Hippocampal formation (tissue), 2 donors: Measurements from ENCODE around the gene C9orf43.
"Not testable (repeated sequence)": the region's sequence is repeated elsewhere in the genome, so short reads cannot be mapped to it uniquely, and the experiment has no call there.

Source experiments
- DNase-seq, 2 donors: peaks; one replicate each; lab custom pipeline; 2025; lab: John Stamatoyannopoulos, UW

Gene C9orf43

DNA sequence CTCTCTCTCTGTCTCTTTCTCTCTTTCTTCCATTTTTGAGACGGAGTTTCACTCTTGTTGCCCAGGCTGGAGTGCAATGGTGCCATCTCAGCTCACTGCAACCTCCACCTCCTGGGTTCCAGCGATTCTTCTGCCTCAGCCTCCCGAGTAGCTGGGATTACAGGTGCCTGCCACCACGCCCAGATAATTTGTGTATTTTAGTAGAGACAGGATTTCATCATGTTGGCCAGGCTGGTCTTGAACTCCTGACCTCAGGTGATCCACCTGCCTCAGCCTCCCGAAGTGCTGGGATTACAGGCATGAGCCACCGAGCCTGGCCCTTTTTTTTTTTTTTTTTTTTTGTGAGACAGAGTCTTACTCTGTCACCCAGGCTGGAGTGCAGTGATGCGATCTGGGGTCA is 29.1 kb upstream of the C9orf43 start:
- not testable (repeated sequence) for DNase-seq

DNA sequence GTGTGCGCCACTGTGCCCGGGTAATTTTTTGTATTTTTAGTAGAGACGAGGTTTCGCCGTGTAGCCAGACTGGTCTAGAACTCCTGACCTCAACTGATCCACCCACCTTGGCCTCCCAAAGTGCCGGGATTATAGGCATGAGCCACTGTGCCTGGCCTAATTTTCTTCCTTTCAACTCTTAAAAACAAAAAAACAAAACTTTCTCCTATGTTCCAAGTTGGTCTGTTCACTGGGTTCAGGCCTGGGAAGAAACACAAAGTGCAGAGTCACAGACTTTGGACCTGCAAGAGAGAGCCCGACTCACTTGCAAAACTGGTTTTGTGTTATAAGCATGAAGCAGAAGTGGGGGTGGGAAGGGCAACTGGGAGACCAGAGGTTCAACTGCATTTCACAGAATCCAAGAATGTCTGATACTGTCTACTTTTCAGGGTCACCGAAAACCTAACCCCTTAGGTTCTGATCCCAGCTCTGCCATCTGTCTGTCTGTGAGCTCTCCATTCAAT is 28.6 kb upstream of the C9orf43 start:
- DNase-seq, result no peak

DNA sequence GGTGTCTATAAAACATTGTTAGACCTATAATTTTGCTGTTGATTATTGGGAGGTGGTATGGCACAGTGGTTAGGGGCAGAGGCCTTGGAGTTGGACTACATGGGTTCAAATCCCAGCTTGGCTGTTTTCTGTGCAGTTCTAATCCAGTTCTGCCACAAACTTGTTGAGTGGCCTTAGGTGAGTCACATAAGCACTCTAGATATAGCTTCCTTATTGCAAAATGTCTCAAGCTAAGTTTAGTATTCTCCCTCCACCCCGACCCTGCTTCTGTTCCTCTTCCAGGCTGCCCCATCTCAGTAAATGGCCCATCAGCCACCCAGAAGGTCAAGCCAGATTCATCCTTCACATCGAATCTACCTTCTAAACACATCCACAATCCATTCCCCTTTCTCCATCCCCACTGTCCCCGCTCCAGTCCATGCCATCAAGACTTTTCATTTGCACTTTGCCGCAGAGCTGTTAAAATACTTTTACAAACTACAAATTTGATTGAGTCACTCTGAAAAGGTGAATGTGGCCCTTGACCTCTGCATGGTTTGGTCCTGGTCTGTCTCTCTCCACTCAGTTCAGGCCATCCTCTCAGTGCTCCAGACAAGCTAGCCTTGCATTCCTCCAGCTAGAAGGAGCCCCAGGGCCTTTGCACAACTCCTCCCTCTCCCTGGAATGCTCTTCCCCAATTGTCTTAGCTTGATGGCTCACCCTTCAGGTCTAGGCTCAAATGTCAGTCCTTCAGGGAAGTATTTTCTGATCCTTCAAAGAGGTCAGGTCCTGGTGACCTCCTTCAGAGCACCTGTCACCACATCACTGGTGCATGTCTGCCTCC is 23.8 kb upstream of the C9orf43 start:
- DNase-seq, result no peak

DNA sequence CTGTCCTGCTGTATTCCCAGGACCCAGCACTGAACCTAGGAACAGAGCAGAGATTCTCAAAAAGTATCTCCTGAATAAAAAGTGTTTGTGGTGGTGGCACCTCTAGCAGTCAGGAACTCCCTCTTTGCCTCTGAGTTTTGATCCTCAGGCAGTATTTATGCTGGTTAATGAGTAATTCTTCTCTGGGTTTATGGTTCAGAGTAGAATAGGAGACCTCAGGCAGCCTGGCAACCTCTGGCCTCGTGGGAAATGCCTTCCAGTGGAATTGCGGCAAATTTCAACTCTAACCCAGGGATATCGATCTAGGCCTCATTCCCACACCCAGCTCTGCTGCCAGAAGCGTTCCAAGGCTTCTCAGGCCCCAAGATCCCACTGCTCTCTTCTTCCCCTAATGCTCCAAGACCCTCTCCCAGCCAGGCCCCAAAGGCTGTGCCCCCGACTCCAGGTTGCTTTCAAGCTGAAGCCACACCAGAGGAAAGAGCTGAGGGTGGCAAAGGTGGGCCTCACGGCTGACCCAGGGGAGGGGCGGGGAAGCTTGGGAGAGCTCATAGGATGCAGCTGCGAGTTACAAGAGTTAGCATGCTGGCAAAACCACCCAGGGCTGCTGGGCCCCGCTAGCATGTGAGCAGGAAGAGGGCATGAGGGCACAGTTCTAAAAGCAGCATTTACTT is 22.9 kb upstream of the C9orf43 start:
- no peak for DNase-seq

DNA sequence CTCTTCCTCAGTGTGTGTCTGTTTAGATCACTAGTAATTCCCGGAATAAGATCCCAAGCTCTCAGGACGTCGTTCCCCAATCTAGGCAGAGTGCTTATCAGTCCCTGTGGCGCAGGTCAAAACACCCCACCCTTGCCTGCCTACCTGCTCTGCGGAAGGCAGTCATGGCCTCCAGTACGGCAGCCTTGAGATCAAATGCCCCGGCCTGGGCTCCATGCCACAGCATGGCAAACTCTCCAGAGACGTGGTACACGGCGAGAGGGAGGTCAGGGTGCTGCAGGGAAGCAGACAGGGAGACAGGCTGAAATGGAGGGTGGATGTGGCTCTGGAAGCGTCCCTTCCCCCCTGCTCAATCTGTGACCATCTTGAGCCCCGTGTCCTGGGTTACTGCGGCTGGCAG is 21.7 kb upstream of the C9orf43 start:
- no peak for DNase-seq

DNA sequence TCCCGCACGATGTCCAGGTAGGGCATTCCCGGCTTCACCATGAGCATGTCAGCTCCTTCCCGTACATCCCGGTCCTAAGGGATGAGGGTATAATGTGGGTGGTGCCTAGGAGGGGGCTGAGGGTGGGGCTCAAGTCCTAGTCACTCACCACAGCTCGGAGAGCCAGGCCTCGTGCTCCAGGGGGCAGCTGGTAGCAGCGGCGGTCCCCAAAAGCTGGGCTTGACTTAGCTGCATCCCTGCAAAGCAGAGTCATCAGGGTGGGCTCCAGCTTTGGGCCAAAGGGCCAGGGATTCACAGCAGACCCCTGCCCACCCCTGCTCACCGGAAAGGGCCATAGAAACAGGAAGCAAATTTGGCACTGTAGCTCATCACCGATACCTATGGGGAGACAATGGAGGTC is 21.1 kb upstream of the C9orf43 start:
- DNase-seq, result no peak

DNA sequence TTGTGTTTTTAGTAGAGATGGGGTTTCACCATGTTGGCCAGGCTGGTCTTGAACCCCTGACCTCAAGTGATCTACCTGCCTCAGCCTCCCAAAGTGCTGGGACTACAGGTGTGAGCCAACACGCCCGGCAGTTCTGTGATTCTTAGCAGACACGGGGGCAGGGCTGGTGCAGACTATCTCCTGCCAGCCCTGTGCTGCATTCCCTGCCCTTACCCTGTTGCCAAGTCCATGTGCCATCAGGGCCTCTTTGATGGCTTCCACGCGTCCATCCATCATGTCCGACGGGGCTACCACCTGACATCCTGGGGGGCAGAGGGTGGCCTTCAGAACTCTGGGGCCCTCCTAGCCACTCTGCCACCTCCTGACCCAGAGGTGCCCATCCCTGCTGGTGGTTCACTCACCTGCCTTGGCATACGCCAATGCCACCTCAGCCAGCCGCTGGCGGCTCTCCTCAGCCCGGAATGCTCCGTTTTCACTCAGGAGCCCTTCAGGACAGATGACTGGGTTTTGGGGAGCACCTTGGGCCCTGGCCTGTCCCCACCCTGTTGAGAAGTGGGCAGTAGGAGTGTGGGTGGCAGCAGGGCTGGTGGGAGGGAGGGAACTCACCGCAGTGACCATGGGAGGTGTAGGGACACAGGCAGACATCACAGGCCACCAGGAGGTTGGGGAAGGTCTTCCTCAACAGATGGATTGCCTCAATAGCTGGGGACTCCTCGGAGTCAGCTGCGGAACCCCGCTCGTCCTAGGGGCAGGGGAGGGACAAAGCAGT is 20.2 kb upstream of the C9orf43 start:
- DNase-seq, result no peak

DNA sequence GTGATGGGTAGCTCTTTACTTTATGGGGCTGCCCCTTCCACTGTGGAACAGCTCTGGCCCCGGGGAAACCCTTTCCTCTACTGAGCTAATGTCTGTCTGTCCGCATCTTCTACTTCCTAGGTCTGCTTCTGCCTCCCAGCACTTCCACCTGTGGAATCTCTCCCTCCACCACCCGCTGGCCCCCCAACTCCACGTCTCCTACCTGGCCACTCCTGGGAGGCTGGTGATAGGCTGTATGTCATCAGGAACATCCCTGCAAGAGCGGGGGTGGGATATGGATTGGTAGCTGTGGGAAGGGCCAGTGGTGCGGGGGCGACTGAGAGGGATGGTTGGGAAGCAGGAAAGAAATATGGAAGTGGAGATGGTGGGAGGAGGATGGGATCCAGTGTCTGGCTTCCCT is 18.6 kb upstream of the C9orf43 start:
- no peak for DNase-seq

DNA sequence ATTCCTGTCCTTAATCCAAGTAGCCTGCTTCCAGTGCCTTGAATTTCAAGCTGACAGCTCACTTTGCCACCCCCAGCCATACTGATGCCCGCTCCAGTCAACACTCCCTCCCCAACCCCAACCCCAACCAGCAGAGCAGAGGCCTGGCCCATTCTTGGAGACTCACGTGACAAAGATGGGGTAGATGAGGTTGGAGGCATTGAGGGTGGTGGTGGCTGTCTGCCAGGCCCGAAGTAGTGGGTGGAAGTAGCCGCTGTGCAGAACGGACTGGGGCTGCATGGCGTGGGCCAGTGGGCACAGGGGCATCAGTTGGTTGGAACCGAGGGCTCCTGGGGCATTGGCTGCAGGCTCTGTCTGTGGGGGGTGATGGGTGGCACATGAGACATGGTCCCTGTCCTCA is 17.3 kb upstream of the C9orf43 start:
- peak; percentile 7 to 38 for DNase-seq

DNA sequence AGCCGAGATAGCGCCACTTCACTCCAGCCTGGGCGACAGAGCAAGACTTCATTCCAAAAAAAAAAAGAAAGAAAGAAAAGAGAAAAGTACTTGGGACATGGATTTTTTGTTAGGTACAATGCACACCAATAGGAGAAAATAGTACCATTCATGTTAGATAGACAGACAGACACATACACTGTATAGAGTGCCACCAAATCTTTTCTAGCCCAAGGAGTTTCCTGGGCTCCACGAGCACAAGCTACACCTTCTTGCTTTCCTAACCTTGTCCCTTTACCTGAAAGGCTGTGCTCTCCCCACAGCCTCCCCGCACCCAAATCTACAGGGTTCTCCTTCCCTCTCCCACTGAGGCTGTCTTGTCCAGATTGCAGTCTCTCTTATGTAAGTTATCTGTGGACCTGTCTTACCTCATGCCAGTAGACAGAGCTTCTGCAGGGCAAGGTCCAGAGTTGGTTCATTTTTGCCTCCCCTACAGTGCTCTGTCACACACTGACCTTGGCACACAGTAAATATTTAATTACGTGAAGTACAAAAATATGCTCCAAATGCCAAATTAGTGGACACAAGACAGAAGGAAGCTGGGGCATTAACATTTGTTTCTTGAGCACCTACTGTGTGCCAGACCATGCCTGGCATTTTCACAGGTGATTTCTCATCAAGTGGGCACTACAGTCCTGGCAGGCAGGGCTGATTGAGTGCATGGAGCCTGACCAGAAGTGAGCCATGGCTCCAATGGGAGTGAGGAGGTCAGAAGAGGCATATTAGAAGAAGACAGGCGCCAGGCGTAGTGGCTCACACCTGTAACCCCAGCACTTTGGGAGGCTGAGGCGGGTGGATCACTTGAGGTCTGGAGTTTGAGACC is 15.3 kb upstream of the C9orf43 start:
- DNase-seq, result no peak

DNA sequence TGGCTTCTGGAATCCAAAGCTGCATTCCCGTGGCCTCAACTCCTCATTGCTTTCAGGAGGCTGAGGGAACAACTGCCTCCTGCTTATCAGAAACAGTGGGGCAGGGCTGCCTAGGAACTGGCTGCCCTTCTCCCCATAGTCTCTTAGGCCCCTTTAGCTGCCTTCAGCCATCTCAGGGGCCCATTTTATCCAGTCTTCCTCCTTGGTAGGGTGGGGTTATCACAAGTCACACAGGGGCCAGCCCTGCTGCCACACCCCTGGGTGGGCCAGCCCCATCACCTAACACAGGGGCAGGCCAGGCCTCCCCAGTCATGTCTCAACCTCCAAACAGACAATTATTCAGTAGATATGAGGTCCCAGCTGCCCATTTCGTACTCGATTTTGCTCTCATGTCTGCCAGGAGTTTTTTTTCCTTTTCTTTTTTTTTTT is 13.3 kb upstream of the C9orf43 start:
- DNase-seq, result no peak

DNA sequence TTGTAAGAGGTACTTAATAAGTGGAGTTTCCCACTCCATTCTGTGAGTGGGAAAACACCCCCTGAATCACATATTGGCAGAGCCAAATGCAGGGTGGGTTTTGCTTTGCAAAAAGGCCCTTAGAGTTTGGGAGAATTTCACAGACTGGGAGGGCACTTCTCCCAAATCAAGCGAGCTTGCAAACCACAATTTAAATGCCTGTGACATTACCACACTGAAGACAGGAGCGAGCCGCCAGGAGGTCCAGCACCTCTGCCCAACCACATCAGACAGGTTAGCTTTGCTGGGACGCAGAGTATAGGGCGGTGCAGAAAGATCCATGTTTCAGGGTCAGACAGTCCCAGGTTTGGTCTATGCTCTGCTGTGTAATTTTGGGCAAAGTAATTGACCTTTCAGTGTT is 11.8 kb upstream of the C9orf43 start:
- DNase-seq, result no peak

DNA sequence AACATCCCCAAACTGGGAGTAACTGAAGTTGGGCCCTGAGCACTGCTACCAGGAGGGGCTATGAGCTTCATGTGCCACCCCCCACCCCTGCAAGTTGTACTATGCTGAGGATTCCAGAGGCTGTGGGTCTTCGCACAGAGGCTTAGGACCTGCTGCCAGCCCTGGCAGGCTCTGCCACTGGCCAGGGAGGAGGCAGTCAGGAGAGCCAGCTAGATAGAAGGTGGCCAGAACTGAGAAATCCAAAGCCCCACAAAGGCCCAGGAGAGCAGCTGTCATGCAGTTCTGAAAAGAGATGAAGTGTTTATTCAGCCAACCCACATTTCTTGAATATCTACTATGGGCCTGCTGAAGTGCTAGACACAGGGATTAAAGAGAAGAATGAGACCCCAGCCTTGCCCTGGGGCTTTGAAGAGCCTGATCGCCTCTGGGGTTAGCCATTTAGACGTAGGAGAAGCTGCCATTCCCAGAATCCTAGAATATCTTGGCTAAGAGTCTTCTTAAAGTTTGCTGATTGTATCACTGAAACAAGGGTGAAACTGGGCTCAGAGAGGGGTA is 10.8 kb upstream of the C9orf43 start:
- no peak for DNase-seq

DNA sequence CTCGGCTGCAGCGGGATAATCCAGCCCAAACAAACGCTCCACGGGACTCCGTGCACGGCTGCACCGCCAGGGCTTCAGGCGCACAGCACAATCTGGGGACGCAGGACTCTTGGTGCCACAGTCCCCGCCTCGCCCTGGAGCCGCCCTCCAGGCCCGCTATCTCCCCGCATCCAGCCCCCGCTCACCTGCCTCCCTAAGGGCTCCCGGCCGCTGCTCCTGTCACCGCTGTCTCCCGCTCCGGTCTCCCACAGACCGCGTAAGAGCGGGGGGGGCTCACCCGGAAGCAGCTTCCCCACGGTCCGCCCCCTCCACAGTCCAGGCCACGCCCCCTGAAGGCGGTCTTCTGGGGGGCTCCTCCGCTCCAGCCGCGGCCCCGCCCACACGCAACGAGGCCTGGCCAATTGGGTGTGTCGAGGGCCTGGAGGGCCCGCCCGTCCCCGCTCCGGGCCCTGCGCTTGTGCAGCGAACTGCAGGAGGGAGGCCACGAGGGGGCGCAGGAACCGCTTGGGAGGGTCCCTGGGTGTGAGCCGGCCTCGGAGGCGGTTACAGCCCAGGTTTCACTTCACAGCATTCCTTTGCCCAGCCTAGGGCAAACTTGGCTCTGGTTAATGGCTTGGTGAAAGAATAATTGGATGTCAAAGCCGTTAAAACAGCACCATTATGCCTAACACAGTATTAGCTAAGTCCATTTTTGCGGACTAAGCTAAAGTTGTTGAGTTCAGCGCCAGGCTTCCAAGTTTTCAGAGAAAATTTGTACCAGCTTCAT is 9.3 kb upstream of the C9orf43 start, which contains the start of gene ALAD:
Gene ALAD, minus strand, starts transcription at position 258 of the 766 bp plus-strand sequence. CDS start 7,725 bp downstream, outside the sequence.
- peak; percentile 98 to 99 for DNase-seq

DNA sequence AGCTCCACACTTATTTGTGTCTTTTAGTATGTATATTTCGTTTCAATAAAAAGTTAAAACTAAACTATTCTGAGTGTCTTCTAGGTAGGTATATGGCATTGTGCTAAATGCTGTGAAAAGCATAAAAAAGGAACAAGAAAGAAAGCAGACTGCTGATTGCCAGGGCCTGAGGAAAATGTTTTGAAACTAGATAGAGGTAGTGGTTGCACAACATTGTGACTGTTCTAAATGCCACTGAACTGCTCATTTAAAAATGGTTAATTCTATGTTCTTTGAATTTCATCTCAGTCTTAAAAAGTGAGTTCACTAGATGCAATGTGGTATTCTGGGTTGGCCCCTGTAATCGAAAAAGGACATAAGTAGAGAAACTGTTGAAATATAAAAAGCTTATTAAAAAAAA is 6.9 kb upstream of the C9orf43 start:
- DNase-seq, result no peak

DNA sequence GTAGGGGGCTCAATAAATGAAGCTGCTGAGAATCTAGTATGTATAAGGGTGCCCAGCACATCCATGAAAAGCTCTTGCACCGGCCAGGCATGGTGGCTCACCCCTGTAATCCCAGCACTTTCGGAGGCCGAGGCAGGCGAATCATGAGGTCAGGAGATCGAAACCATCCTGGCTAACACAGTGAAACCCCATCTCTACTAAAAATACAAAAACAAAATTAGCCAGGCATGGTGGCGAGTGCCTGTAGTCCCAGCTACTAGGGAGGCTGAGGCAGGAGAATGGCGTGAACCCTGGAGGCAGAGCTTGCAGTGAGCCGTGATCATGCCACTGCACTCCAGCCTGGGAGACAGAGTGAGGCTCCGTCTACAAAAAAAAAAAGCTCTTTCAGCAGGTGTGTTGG is 4.2 kb upstream of the C9orf43 start:
- DNase-seq, result not testable (repeated sequence)

DNA sequence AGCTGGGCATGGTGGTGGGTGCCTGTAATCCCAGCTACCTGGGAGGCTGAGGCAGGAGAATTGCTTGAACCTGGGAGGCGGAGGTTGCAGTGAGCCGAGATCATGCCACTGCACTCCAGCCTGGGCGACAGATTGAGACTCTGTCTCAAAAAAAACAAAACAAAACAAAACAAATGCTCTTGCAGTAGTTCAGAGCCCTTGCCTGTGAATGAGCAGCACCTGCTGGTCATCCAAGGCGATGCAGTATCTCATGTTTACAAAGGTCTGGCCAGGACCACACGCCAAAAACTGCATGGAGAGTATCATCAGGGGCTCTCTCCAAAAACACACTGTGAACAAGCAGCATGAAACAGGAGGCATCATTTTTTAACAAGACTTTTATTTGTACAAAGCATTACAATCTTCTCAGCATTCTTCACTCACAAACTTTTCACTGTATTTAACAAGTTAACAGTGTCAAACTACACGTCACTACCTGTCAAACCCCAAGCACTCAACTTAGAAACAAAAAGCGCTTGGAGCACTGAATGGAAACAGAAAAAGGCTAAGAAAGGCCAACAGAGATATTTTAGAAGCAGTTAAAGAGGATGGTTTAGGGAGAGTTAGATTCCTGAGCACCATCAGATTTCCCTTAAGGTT is 3.6 kb upstream of the C9orf43 start:
- peak; percentile 16 for DNase-seq

DNA sequence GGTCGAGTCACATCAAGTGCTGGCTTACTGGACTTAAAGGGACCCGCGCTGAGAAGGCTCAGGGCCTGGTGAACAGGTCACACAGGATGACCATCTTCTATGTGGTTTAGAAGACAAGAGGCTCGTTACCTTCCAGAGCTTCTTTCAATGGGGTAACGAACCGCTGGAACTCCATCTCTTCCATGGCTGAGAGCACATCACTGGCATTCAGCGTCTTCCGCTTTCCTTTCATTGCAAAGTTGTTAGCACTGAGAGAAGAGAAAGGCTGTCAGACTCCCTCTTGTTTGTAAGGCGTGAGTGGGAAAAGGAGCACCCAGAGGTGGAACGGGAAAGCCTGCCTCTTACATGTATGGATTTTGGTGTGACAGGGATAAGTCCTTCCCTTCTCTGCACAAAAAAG is 1.1 kb upstream of the C9orf43 start:
- no peak for DNase-seq

DNA sequence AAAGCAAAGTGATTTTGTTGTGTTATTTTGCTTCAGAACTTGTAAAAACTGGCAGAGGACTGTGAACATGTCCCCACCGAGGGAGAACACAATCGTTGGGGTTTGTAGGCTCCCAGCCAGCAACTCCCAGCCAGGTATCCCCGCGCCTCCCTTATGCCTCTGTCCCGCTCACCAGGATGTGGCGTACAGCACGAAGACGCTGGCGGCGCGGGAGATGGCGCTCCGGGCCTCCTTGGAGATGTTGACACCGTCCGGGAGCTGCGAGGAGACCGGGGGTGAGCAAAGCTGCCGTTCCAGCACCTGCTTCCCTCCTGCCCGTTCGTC is 702 bp upstream of the C9orf43 start:
- DNase-seq, result no peak

DNA sequence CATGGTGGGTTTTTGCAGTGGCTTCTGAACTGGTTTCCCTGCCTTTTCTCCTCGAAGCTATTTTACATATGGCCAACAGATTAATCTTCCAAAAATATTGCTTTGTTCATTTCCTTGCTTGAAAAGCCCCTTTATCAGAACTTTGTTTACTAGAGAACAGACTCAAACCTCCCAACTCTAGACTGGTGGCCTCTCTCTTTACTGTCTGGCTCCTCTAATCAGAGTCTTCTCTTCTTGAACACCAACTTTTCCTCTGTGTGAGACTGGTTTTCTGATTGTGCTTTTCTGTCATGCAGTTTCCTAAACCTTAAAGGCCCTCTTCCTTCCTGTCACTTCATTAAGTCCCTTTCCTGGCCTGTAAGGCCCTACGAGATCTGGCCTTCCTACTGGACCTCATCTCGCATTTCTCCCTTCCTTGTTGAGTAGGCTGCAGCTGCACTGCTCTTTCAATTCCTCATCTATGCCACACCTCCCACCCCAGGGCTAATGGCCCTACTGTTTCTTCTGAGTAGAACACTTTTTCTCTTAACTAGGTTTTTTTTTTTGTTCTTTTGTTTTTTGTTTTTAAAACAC is 5.7 kb downstream of the C9orf43 start:
- DNase-seq, result peak in 1 of 2 donors; percentile 29
